NB4 (cell line): Measurements from ENCODE around the gene MPPED1.

Experiments used
- DNase-seq: peaks from one replicate; pipeline ENCODE4 v3.0.0; 2010; ENCODE audit warnings: low read depth
- H3K4me3 ChIP-seq: one replicate; pipeline ENCODE4 v1.5.1; 2011; ENCODE audit warnings: mild to moderate bottlenecking, low read depth, low read length, moderate library complexity
- CTCF ChIP-seq: IDR thresholded peaks from one replicate; pipeline ENCODE4 v1.5.1; 2012; ENCODE audit warnings: low read depth, low read length
- MAX ChIP-seq: IDR thresholded peaks from 2 replicates; pipeline ENCODE4 v1.6.1; 2011; ENCODE audit warnings: low read depth, low read length
- MYC ChIP-seq: IDR thresholded peaks from 2 replicates; pipeline ENCODE4 v1.6.1; 2011; ENCODE audit warnings: low read depth, low read length
- POLR2A ChIP-seq: IDR thresholded peaks from 2 replicates; pipeline ENCODE4 v1.6.1; 2011; ENCODE audit warnings: mild to moderate bottlenecking; ENCODE audit not compliant: insufficient read length; ENCODE audit errors: extremely low read depth

MPPED1 gene

GRCh38 chr22:43516386-43516785 lies 104.6 kb downstream of the MPPED1 start:
- DNase-seq, result no peak
- TF ChIP-seq POLR2A (no peak), MAX (no peak)

DNA sequence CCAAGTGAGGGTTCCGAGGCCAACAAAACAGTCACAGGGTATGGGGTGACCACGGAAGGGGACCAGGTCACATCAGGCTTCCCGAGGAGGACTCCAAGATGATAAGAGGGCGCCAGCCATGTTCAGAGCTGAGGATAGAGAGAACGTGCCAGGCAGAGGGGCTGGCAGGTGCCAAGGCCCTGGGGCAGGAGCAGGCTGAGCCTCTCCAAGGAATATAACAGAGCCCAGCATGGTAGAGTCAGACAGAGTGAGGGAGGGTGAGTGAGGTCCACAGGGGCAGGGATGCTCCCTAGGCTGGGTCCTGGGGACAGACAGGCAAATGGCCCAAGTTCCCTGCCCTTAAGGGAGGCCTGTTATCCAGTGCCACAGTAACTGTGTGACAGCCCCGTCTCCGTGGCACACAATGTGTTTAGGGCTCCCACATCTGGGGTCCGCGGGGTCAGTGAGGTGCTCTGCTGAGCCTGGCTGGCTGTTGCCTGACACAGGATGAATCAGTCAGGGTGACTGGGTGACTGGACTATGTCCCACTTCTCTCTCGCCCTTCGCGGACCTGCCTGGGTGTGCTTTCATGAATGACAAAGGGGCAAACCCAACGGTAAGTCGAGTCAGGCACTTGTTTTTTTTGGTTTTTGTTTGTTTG lies 105.3 kb downstream of the MPPED1 start:
- no peak for DNase-seq
- no peak overlapping the region for H3K4me3 ChIP-seq
- TF ChIP-seq MAX (no peak), POLR2A (no peak)

More at GRCh38 chr22:43516386-43516785, 104.6 kb downstream of the MPPED1 start:
- H3K4me3 ChIP-seq, result no peak overlapping the region

- no peak for DNase-seq
- H3K4me3 ChIP-seq, result no peak overlapping the region
- TF ChIP-seq MYC, result no peak
Measured at GRCh38 chr22:43520632-43521039, 108.8 kb downstream of the MPPED1 start.

DNA sequence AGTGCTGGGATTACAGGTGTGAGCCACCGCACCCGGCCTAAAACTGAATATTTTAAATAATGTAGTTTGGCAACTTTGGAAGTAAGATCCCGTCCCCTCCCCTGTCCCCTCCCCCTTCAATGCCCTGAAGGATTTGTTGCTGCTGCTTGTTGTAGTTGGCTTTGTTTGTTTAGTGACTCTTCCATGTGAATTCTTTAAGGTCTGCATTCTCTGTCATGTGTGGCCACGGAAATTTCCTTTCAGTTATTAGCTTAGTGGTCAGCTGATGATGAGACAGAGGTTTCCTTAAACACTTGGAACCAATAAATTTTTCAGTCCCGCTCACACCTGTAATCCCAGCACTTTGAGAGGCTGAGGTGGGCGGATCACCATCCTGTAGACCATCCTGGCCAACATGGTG lies 109.9 kb downstream of the MPPED1 start:
- no peak overlapping the region for H3K4me3 ChIP-seq
- no peak for DNase-seq
- TF ChIP-seq MAX (no peak), POLR2A (no peak)

- TF ChIP-seq POLR2A (no peak), MAX (no peak), CTCF (no peak), MYC (no peak)
- DNase-seq, result no peak
Measured at GRCh38 chr22:43526117-43526655, 114.4 kb downstream of the MPPED1 start.

GRCh38 chr22:43526946-43527345 lies 115.1 kb downstream of the MPPED1 start:
- TF ChIP-seq CTCF, result no peak
- no peak for TF ChIP-seq MAX
- no peak for TF ChIP-seq MYC
- no peak for TF ChIP-seq POLR2A
- no peak overlapping the region for H3K4me3 ChIP-seq
- no peak for DNase-seq

More at GRCh38 chr22:43526117-43526655, 114.4 kb downstream of the MPPED1 start:
- no peak overlapping the region for H3K4me3 ChIP-seq

- TF ChIP-seq MAX, result no peak
- TF ChIP-seq CTCF, result no peak
- no peak overlapping the region for H3K4me3 ChIP-seq
Measured at GRCh38 chr22:43528601-43529360, 117.0 kb downstream of the MPPED1 start.

More at GRCh38 chr22:43528601-43529360, 117.0 kb downstream of the MPPED1 start:
- no peak for DNase-seq
